ENCODE results near the gene ZNF775.

GRCh38 chr7:150406567-150407421, 27.7 kb downstream of the ZNF775 start:
- TF ChIP-seq CTCF (IDR thresholded peaks at IDR 0.05; ENCODE audit: borderline replicate concordance, extremely low read depth, low read length, poor library complexity, severe bottlenecking) (no peak), EZH2 (IDR thresholded peaks at IDR 0.05; ENCODE audit: borderline replicate concordance, low read depth, low read length, severe bottlenecking) (no peak)

Measured in DND-41 (cell line).